ENCODE data around the gene MRLN.

GRCh38 chr10:59752278-59752940 is 846 bp downstream of the MRLN start:
- TF ChIP-seq CTCF (IDR thresholded peaks at IDR 0.05) (no peak), POLR2A (IDR thresholded peaks at IDR 0.05) (no peak), POLR2AphosphoS5 (IDR thresholded peaks at IDR 0.05) (no peak)

All from breast epithelium (tissue), 3 donors.